Measurements from ENCODE around the gene IQCN. TPM values are rescaled to one million over a fixed set of nuclear protein-coding genes. Genes with fewer than 3 reads are reported as not detected.

The IQCN gene
- total RNA-seq, 1 donor from 2014 or later = 0.57 TPM

- intact Hi-C loops (cut with micrococcal nuclease) = no loop called here
- DNase-seq (no peak), ATAC-seq (no peak)
Observed at GRCh38 chr19:18306888-18307260, 32.6 kb upstream of the IQCN start.

GRCh38 chr19:18306209-18306887 lies 32.1 kb upstream of the IQCN start:
- intact Hi-C loops (cut with micrococcal nuclease) = no loop called here
- no peak for ATAC-seq
- DNase-seq = no peak

DNA sequence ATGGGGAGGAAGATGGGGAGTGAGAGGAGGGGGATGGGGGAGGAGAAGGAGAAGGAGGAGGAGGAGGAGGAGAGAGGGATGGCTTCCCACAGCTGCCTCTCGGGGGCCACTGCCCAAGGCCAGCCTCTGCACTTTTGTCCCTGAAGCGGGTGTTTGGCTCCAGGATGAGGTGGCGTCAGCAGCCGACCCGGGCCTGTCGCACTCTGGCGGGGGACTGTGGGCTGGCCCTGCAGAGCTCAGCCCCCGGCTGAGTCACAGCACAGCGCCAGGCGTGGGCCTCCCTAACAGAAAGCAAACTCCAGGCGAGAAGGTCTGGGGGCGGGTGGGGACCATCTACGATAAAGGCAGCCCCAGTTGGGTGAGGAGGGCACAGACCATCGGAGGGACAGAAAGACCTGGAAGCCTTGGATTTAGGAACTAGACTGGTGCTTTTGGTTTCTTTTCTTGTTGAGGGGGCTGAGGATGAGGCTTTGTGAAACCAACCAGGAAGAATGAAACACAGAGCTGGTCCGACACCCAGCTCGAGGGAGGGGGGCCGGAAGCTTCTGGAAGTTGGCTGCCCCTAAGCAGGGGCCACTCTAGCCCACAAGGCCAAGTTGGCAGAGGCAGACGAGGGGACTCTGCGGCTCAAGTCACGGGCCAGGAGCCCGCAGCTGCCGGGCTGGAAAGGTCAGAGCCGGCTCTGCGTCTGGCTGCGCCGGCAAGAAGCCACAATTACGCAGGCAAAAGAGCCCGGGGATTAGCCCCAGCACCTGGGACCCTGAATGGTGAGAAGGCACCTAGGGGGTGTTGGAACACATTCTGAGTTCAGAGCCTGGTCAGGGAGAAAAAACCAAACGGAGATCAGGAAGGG lies 30.4 kb upstream of the IQCN start:
- DNase-seq = peak; percentile 92
- intact Hi-C loops (cut with micrococcal nuclease) = no loop called here
- peak; percentile 83 for ATAC-seq

GRCh38 chr19:18304208-18304457 lies 29.9 kb upstream of the IQCN start:
- DNase-seq = peak; percentile 76
- intact Hi-C loops (cut with micrococcal nuclease) = no loop called here
- ATAC-seq = peak; percentile 54

GRCh38 chr19:18301718-18302111 lies 27.5 kb upstream of the IQCN start:
- DNase-seq = no peak
- intact Hi-C loops (cut with micrococcal nuclease) = no loop called here
- ATAC-seq = no peak

DNA sequence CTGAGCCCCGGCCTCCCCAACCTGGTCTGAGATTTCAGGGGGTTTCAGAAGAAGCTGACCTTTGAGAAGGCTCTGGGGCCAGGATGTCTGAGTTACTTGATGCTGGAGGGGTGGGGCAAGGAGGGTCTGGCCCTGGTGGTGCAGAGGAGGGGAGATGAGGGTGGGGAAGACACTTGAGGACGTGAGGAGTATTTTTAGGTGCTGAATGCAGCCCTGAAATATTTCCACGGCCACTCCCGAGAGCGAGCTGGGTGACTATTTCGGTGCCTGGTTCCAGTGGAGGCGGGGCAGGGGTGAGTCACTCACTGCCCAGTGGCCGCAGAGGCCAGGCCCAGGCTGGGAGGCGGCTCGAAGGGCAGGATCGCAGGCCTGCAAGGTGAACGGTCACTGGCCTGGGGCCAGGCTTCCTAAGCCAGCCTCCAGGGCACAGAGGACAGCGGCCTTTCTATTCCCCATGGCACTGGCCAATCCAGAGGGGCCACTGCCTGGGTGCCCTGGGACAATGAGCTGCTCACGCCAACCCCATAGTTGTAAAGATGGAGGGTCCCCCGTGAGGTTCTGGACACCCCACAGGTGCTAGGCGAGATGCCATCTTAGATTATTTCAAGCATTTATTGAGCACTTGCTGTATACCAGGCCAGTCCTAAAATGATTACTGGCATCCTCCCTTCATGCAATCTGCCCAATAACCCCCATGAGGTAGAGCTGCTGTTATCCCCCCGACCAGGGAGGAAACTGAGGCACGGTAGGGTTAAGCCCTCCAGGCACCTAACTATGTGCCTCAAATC lies 26.9 kb upstream of the IQCN start:
- intact Hi-C loops (cut with micrococcal nuclease) = no loop called here
- DNase-seq (peak; percentile 83), ATAC-seq (peak; percentile 54)

- DNase-seq (no peak), ATAC-seq (no peak)
- intact Hi-C loops (cut with micrococcal nuclease) = no loop called here
Observed at GRCh38 chr19:18299654-18300053, 25.4 kb upstream of the IQCN start.

DNA sequence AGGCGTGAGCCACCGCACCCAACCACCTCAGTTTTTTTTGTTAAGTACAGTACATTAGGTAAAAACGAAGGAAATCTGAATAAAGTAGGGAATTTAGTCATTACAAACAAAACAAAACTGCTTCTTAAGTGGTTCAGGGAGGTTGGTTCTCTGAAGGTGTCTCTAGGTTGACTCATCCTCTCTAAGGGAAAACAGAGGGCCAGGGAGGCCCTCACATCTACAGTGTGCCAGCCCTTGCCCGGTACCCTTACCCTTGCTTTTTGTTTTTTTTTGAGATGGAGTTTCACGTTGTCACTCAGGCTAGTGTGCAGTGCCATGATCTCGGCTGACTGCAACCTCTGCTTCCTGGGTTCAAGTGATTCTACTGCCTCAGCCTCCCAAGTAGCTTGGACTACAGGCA lies 24.3 kb upstream of the IQCN start:
- intact Hi-C loops (cut with micrococcal nuclease) = no loop called here
- DNase-seq = no peak
- no peak for ATAC-seq

DNA sequence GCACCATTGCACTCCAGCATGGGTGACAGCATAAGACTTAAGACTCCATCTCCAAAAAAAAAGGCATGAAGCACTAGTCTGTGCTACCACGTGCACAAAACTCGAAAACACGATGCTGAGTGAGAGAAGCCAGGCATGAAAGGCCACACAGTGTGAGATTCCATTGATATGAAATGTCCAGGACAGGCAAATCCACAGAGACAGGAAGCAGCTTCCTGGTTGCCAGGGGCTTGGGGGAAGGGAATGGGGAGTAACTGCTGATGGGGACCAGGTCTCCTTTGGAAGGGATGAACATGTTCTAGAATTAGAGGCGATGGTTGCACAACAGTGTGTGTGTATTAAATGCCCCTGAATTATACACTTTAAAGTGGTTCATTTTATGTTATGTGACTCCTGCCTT lies 23.1 kb upstream of the IQCN start:
- intact Hi-C loops (cut with micrococcal nuclease) = no loop called here
- ATAC-seq (no peak), DNase-seq (no peak)

- ATAC-seq (no peak), DNase-seq (no peak)
- intact Hi-C loops (cut with micrococcal nuclease) = no loop called here
Observed at GRCh38 chr19:18295034-18295451, 20.8 kb upstream of the IQCN start.

GRCh38 chr19:18294467-18294864 lies 20.2 kb upstream of the IQCN start:
- DNase-seq (peak; percentile 62), ATAC-seq (no peak)
- intact Hi-C loops (cut with micrococcal nuclease) = no loop called here

DNA sequence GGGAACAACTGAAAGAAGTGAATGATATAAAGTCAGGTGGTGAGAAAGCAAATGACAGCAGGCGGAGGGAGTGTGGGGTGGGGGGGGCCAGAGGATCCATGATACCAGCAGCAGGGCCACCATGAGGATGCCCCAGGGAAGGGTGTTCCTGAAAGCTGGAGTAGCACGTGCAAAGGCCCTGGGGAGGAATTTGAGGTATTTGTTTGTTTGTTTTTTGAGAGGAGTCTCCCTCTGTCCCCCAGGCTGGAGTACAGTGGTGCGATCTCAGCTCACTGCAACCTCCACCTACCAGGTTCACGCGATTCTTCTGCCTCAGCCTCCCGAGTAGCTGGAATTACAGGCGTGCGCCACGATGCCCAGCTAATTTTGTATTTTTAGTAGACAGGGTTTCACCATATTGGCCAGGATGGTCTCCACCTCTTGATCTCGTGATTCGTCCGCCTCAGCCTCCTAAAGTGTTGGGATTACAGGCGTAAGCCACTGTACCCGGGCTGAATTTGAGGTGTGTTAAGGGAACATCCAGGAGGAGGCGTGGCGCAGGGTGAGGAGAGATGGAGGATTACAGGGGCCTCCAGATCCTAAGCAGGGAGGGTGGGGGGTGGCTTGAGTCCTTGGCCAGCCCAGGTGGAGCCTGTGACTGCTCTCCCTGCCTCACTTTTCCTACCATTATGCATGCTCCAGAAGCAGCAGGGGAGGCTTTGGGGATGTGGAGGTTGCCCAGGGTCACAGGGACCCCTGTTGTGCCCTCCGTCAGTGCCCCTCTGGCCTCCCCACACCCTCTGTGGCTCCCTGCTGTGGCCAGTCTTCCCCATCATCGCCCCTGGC lies 19.6 kb upstream of the IQCN start:
- intact Hi-C loops (cut with micrococcal nuclease) = no loop called here
- no peak for DNase-seq
- no peak for ATAC-seq

DNA sequence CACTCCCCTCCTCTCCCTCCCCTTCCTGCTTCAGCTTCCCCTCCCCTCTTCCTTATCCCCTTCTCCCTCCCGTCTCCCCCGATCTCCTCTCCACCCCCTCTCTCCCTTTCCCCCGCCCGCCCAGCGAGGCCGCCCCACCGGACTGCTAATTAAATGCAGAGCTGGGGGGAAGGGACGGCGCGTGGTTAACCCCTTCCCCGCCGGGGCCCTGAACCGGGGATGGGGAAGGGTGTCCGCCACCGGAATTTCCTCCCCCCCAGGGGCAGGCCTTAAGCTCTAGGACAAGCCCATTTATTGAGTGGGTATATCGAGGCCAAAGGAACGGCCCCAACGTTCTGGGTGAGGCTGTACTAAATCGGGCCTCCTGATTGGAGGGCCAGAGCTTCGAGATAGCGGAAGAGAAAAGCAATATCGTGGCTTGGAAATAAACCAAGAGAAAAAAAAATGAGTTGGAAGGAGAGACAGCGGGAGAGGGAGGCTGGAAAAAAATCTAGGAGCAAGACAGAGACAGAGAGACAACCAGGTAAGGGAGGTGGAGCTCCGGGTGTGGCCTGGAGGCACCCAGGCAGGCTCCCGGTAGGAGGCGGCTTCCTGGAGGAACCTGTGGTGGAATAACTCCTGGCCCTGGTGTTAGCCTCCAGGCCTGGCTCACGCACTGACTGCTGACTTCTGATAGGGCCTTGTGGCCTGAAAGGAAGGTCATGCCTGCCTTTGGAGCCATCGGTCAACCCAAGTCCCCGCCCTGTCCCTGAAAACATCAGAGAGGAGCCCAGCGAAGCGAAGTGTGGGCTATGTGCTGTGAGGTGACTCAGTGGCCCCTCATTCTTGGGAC lies 18.8 kb upstream of the IQCN start:
- DNase-seq (peak; percentile 92), ATAC-seq (peak; percentile 76)
- intact Hi-C loops (cut with micrococcal nuclease) = no loop called here

DNA sequence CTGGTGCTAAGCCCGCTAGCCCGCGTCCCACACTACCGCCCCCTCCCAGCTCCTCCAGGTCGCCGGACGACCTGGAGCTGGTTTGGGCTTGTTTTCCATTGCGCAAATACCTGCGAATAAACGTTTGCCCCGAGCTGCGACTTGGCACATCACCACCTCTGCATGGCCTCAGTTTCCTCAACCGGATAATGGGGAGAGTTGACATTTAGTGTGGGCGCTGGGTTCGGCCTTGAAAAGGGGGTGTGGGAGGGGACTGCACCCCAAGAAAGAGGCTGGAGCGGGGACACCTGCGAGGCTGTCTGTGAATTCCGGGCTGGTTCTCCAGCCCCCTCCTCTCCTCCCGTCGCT lies 18.2 kb upstream of the IQCN start:
- ATAC-seq = no peak
- intact Hi-C loops (cut with micrococcal nuclease) = no loop called here
- DNase-seq = no peak

GRCh38 chr19:18291590-18292461 lies 17.6 kb upstream of the IQCN start:
- peak; percentile 84 for ATAC-seq
- DNase-seq = peak; percentile 90
- intact Hi-C loops (cut with micrococcal nuclease) = no loop called here

DNA sequence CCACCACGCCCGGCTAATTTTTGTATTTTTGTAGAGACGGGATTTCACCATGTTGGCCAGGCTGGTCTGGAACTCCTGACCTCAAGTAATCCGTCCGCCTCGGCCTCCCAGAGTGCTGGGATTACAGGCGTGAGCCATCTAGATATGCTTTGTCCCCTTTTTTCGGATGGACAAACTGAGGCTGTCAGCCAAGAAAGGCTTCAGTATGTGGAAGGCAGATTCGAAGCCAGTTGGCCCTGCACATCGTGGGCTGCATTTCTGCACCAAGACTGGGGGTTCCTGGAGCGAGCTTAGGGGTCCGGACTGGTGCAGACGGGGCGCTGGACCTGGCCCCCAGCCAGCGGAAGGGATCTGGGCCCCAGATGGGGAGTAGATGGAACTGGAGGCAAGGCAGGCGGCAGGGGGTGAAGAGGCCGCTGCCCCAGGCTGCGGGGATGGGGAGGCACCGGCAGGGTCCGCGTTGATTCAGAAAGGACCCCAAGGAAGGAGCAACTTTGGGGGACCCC lies 16.8 kb upstream of the IQCN start:
- intact Hi-C loops (cut with micrococcal nuclease) = no loop called here
- DNase-seq (peak; percentile 57), ATAC-seq (no peak)

DNA sequence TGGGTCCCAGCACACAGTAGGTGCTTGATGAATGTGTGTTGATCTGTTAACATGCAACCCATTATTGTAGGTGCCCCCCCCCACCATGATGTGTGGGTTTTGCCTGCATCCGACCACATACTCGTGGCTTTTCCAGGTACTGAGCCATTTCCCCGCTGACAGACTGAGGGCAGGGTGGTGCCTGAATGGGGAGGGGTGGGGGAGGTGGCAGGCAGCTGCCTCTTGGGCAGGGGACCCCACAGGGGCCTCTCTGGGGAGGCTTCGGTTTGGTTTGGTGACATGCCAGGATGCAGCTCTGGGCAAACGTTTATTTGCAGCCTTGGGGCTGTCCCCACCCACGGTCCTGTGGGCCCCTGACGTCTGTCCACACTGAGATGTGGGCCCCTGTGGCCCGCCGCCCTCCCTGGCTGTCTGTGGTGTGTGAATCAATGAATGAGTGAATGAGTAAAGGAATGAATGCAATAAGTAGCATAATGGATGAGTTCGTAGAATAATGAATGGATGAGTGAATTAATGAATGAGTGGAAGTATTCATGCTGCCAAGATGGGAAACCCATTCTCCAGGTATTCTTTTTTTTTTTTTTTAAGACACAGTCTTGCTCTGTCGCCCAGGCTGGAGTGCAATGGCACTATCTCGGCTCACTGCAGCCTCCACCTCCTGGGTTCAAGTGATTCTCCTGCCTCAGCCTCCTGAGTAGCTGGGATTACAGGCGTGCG lies 16.2 kb upstream of the IQCN start:
- DNase-seq (no peak), ATAC-seq (no peak)
- intact Hi-C loops (cut with micrococcal nuclease) = no loop called here
